Mesenteric fat pad (tissue), 1 donor: ENCODE measurements around the gene CLCN2. TPM values are rescaled to one million over a fixed set of nuclear protein-coding genes. Genes with fewer than 3 reads are reported as not detected.

ENCODE experiments used
- DNase-seq: peaks from one replicate; pipeline ENCODE4 v3.0.0-alpha.2; 2020; ENCODE audit warnings: low spot score
- total RNA-seq: library from RNA; stranded (reverse); fragmentation: NEBNext Ultra II Directional; extraction: Animal tissue kit (Norgen Biotek cat#: 25700); gene quantifications from one replicate; pipeline ENCODE4 v1.2.1, GENCODE V29; 2021
- donor health status: DM: yes; HTN: yes; CAD: no.

CLCN2 gene
- total RNA-seq, 1 donor from 2014 or later: 3.8 TPM

DNA sequence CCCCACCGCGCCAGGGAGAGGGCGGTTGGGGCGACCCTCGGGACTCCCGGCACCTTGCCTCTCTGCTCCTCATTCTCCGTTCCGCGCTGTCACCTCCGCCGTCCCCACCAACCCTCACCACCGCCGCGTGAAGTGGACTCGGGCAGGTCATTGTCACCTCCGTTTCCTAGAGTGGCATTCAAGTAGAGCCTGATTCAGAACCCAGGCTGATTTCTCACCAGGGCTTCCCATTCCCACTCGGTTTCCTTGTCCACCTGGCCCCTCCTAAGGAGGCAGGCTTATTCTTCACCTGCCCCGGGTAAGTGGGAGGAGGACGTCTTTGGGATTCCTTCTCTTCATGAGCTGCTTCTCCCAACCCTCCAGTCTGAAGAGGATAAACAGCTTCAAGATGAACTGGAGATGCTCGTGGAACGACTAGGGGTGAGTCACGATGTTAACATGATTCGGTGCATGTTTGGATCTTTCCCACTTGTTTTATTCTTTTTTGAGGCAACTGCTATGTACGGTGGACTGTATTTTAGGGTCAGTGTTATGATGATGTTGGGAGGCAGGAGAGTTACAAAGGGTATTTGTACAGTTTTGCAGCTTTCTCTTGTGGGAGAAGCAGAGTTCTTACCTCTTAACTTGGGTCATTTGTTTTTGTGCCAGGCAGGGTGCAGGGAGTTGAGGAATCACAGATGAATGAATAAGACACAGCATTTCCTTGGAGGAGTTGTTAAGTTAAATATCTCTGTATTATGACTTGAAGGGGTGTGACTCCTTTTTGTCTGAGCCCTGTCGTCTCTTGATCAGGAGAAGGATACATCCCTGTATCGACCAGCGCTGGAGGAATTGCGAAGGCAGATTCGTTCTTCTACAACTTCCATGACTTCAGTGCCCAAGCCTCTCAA is 61.7 kb downstream of the CLCN2 start:
- no peak for DNase-seq

DNA sequence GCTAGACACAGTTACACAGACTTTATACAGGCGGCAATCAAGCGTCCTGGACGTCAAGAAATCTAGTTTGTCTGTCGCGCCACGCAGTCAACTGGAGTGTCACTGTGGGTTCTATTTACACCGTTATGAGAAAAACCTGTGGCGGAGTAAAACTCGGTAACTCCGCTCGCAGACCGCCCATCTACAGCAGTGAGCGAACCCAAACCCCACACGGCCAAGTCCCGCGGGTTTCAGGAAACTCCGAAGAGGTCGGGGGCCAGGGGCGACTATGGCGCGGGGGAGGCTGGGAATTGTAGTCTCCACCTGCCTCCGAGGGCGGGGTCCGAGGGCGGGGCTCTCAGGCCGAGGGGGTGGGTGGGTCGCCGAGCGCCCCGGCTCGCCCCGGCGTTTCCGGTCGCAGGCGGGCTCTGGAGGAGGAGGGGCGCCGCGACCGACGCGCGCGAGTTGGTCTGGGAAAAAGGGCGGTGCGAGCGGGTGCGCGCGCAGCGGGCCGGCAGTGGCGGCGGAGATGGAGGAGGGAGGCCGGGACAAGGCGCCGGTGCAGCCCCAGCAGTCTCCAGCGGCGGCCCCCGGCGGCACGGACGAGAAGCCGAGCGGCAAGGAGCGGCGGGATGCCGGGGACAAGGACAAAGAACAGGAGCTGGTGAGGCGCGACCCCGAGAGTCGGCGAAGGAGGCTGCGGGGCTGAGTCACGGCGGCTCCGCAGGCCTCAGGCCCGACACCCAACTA is 62.5 kb downstream of the CLCN2 start, which contains the start of gene PSMD2:
TSS of gene PSMD2 (plus strand) at position 483 of the 729 bp plus-strand sequence. CDS start at position 509, 26 bp downstream.
- DNase-seq: peak; percentile 99

DNA sequence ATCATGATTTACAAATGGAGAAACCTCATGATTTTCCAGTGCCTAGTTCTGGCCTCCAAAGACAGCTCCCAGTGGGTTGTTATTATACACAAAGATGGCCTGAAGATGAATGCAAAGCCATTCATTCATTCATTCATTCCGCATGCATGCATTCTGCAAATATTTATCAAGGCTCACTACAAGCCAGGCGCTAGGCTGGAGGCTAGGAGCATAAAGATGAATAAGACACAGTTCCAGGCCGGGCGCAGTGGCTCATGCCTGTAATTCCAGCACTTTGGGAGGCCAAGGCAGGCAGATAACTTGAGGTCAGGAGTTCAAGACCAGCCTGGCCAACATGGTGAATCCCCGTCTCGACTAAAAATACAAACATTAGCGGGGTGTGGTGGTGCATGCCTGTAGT is 64.8 kb downstream of the CLCN2 start:
- DNase-seq: no peak

Other genes with a start within 250 kb of the CLCN2 start
- gene EIF2B5, start 226.2 kb downstream of the CLCN2 start, total RNA-seq: 38.9 TPM
- 68.1 TPM for gene DVL3, start 206.2 kb downstream of the CLCN2 start, total RNA-seq
- gene AP2M1, start 186.8 kb downstream of the CLCN2 start, total RNA-seq: 389 TPM
- 81.1 TPM for gene ABCF3, start 175.4 kb downstream of the CLCN2 start, total RNA-seq
- gene VWA5B2, start 132.0 kb downstream of the CLCN2 start, total RNA-seq: not detected
- gene ALG3, start 112.6 kb downstream of the CLCN2 start, total RNA-seq: 34.1 TPM
- gene EEF1AKMT4, start 111.9 kb downstream of the CLCN2 start, total RNA-seq: 4.0 TPM
- not detected for gene CAMK2N2, start 100.1 kb downstream of the CLCN2 start, total RNA-seq
- not detected for gene ECE2, start 85.6 kb downstream of the CLCN2 start, total RNA-seq
- 211 TPM for gene PSMD2, start 62.4 kb downstream of the CLCN2 start, total RNA-seq
- 361 TPM for gene EIF4G1, start 47.0 kb downstream of the CLCN2 start, total RNA-seq
- gene FAM131A, start 24.0 kb downstream of the CLCN2 start, total RNA-seq: 24.4 TPM
- 51.7 TPM for gene POLR2H, start 105 bp upstream of the CLCN2 start, total RNA-seq
- gene THPO, start 16.6 kb upstream of the CLCN2 start, total RNA-seq: 1.1 TPM
- 11.3 TPM for gene CHRD, start 18.4 kb upstream of the CLCN2 start, total RNA-seq
- 1.6 TPM for gene EPHB3, start 200.2 kb upstream of the CLCN2 start, total RNA-seq